Loucy (cell line): ENCODE results near the gene ZNF548.

ENCODE experiments used
- H2AFZ ChIP-seq: fragments of 200-600 bp; sonication (generic); 2 replicates; pipeline ENCODE4 v1.6.0; 2016; ENCODE audit warnings: antibody characterized with exemption, mild to moderate bottlenecking, low read length, moderate library complexity
- H3F3A ChIP-seq: fragments of 200-600 bp; 2 replicates; pipeline ENCODE4 v1.6.0; 2016; ENCODE audit warnings: antibody characterized with exemption, low read depth, mild to moderate bottlenecking
- H3K27me3 ChIP-seq: fragments of 200-600 bp; sonication (generic); 2 replicates; pipeline ENCODE4 v1.6.1; 2014; ENCODE audit warnings: low read length, mild to moderate bottlenecking; ENCODE audit not compliant: insufficient read depth, poor library complexity, severe bottlenecking
- H3K36me3 ChIP-seq: fragments of 200-600 bp; sonication (generic); 2 replicates; pipeline ENCODE4 v1.6.1; 2016; ENCODE audit warnings: low read length; ENCODE audit not compliant: insufficient read depth
- H3K4me1 ChIP-seq: fragments of 200-600 bp; sonication (generic); 2 replicates; pipeline ENCODE4 v1.5.1; 2014; ENCODE audit warnings: low read length, mild to moderate bottlenecking; ENCODE audit not compliant: insufficient read depth, poor library complexity, severe bottlenecking
- H3K4me2 ChIP-seq: fragments of 200-600 bp; sonication (generic); 2 replicates; pipeline ENCODE4 v1.6.0; 2014; ENCODE audit warnings: antibody characterized with exemption, low read length, low read depth, mild to moderate bottlenecking; ENCODE audit not compliant: poor library complexity, severe bottlenecking
- H3K4me3 ChIP-seq: fragments of 200-600 bp; sonication (generic); 2 replicates; pipeline ENCODE4 v1.5.1; 2014; ENCODE audit warnings: low read length, mild to moderate bottlenecking, mixed read lengths; ENCODE audit not compliant: poor library complexity, severe bottlenecking
- H3K79me2 ChIP-seq: fragments of 200-600 bp; sonication (generic); 2 replicates; pipeline ENCODE4 v1.6.1; 2014; ENCODE audit warnings: low read length; ENCODE audit not compliant: insufficient read depth
- H3K9ac ChIP-seq: fragments of 200-600 bp; sonication (generic); 2 replicates; pipeline ENCODE4 v1.6.0; 2014; ENCODE audit warnings: mild to moderate bottlenecking, low read depth, low read length, moderate library complexity; ENCODE audit not compliant: poor library complexity, severe bottlenecking
- H3K9me2 ChIP-seq: fragments of 200-600 bp; sonication (generic); replicated peaks from 2 replicates; pipeline ENCODE4 v1.6.1; 2016; ENCODE audit warnings: low read depth, low read length, mixed read lengths
- H3K9me3 ChIP-seq: fragments of 200-600 bp; sonication (generic); 2 replicates; pipeline ENCODE4 v1.6.1; 2014; ENCODE audit warnings: mild to moderate bottlenecking, antibody characterized with exemption, low read length, low read depth; ENCODE audit not compliant: insufficient read depth
- H4K20me1 ChIP-seq: fragments of 200-600 bp; sonication (generic); 2 replicates; pipeline ENCODE4 v1.6.0; 2014; ENCODE audit warnings: antibody characterized with exemption, low read length, mild to moderate bottlenecking; ENCODE audit not compliant: insufficient read depth, poor library complexity, severe bottlenecking
- CTCF ChIP-seq: fragments of 200-600 bp; sonication (generic); conservative IDR thresholded peaks from 2 replicates; pipeline ENCODE4 v1.5.1; 2014; ENCODE audit warnings: mild to moderate bottlenecking, antibody characterized with exemption, low read length
- EZH2phosphoT487 ChIP-seq: fragments of 200-600 bp; IDR thresholded peaks from 2 replicates; pipeline ENCODE4 v1.6.1; 2018; ENCODE audit warnings: antibody characterized with exemption, mild to moderate bottlenecking, moderate library complexity, borderline replicate concordance

Gene ZNF548

GRCh38 chr19:57441979-57442752 is 52.5 kb downstream of the ZNF548 start:
- TF ChIP-seq CTCF: no peak
- TF ChIP-seq EZH2phosphoT487: no peak
- no peaks in the 10 kb centered on the region for H4K20me1 ChIP-seq
- no peaks in the 10 kb centered on the region for H3F3A ChIP-seq
- H3K27me3 ChIP-seq: no peaks in the 10 kb centered on the region
- H3K9ac ChIP-seq: no peak overlapping the region
- H3K4me2 ChIP-seq: no peak overlapping the region
- peaks cover 8% of the 10 kb centered on the region for H3K4me1 ChIP-seq
- H3K4me3 ChIP-seq: no peak overlapping the region
- H2AFZ ChIP-seq: no peak overlapping the region
- H3K36me3 ChIP-seq: peaks cover 27% of the 10 kb centered on the region; the same call in 1 of the 2 replicates
- no peaks in the 10 kb centered on the region for H3K9me3 ChIP-seq
- no peaks in the 10 kb centered on the region for H3K9me2 ChIP-seq
- peaks cover 45% of the 10 kb centered on the region; the same call in 1 of the 2 replicates for H3K79me2 ChIP-seq

GRCh38 chr19:57443121-57443696 is 53.6 kb downstream of the ZNF548 start:
- no peak for TF ChIP-seq EZH2phosphoT487
- Histone ChIP-seq H3K9me2 (no peaks in the 10 kb centered on the region), H3K27me3 (no peaks in the 10 kb centered on the region), H4K20me1 (no peaks in the 10 kb centered on the region), H3K79me2 (peaks cover 38% of the 10 kb centered on the region; the same call in 1 of the 2 replicates), H3K36me3 (peaks cover 27% of the 10 kb centered on the region; the same call in 1 of the 2 replicates), H3K9me3 (no peaks in the 10 kb centered on the region), H3K4me1 (peaks cover 8% of the 10 kb centered on the region), H3K4me2 (no peak overlapping the region), H3K9ac (no peak overlapping the region), H3K4me3 (no peak overlapping the region), H2AFZ (no peak overlapping the region), H3F3A (no peaks in the 10 kb centered on the region)

- no peak overlapping the region for H2AFZ ChIP-seq
- no peaks in the 10 kb centered on the region for H3F3A ChIP-seq
- no peaks in the 10 kb centered on the region for H3K9me3 ChIP-seq
- H3K4me1 ChIP-seq: no peaks in the 10 kb centered on the region
- H3K36me3 ChIP-seq: no peaks in the 10 kb centered on the region
- no peaks in the 10 kb centered on the region for H3K27me3 ChIP-seq
- H4K20me1 ChIP-seq: no peaks in the 10 kb centered on the region
- H3K4me2 ChIP-seq: no peak overlapping the region
- no peak overlapping the region for H3K9ac ChIP-seq
- H3K4me3 ChIP-seq: no peak overlapping the region
- TF ChIP-seq EZH2phosphoT487: no peak
- no peak for TF ChIP-seq CTCF
- H3K79me2 ChIP-seq: no peaks in the 10 kb centered on the region
- H3K9me2 ChIP-seq: no peaks in the 10 kb centered on the region
Measured at GRCh38 chr19:57452307-57452706, 62.7 kb downstream of the ZNF548 start.
